ENCODE measurements around the gene ALDH8A1. TPM values are rescaled to one million over a fixed set of nuclear protein-coding genes. Genes with fewer than 3 reads are reported as not detected.

Gene ALDH8A1
- total RNA-seq, result 1 to 10 TPM; 3.9 to 5.2 TPM

GRCh38 chr6:134949927-134950326, at the start of gene ALDH8A1:
Gene ALDH8A1, minus strand, starts transcription at chr6:134950101. Its CDS starts 48 bp downstream, at chr6:134950053.
- H3K27me3 Mint-ChIP-seq, result peaks cover 0 to 18% of the 10 kb centered on the region in 2 donors
- no peak within 1 kb of the TSS for H3K4me3 Mint-ChIP-seq
- H3K4me1 Mint-ChIP-seq (ENCODE audit: low read depth in 2 of 2), result no peaks in the 10 kb centered on the region
- ATAC-seq (no peak), DNase-seq (ENCODE audit: low spot score) (no peak)
- no peaks in the 10 kb centered on the region for H3K36me3 Mint-ChIP-seq
- H3K9me3 Mint-ChIP-seq, result no peaks in the 10 kb centered on the region
- no peak within 1 kb of the TSS for H3K27ac Mint-ChIP-seq

- no peak overlapping the region for H3K4me3 Mint-ChIP-seq
- peaks cover 12% of the 10 kb centered on the region for H3K36me3 Mint-ChIP-seq
- H3K27ac Mint-ChIP-seq, result no peak overlapping the region
- ATAC-seq (no peak), DNase-seq (ENCODE audit: low spot score) (no peak)
- H3K9me3 Mint-ChIP-seq, result no peaks in the 10 kb centered on the region
- no peaks in the 10 kb centered on the region for H3K27me3 Mint-ChIP-seq
- H3K4me1 Mint-ChIP-seq (ENCODE audit: low read depth in 2 of 2), result peaks cover 4 to 14% of the 10 kb centered on the region in 2 donors
These were observed 49.2 kb upstream of the ALDH8A1 start for GRCh38 chr6:134999107-134999506.

- no peaks in the 10 kb centered on the region for H3K9me3 Mint-ChIP-seq
- peaks cover 12% of the 10 kb centered on the region for H3K36me3 Mint-ChIP-seq
These were observed 47.5 kb upstream of the ALDH8A1 start for GRCh38 chr6:134997133-134997995.

GRCh38 chr6:134995536-134995935, 45.6 kb upstream of the ALDH8A1 start:
- no peaks in the 10 kb centered on the region for H3K27me3 Mint-ChIP-seq
- peak overlapping the region in 1 of 2 donors; percentile 31 for H3K27ac Mint-ChIP-seq
- ATAC-seq (no peak), DNase-seq (ENCODE audit: low spot score) (no peak)
- no peaks in the 10 kb centered on the region for H3K9me3 Mint-ChIP-seq
- peaks cover 17% of the 10 kb centered on the region for H3K36me3 Mint-ChIP-seq
- H3K4me3 Mint-ChIP-seq, result no peak overlapping the region
- peaks cover 0 to 13% of the 10 kb centered on the region in 2 donors for H3K4me1 Mint-ChIP-seq (ENCODE audit: low read depth in 2 of 2)

More at GRCh38 chr6:134997133-134997995, 47.5 kb upstream of the ALDH8A1 start:
- ATAC-seq, result no peak
- H3K4me1 Mint-ChIP-seq (ENCODE audit: low read depth in 2 of 2), result peaks cover 0 to 9% of the 10 kb centered on the region in 2 donors
- H3K27me3 Mint-ChIP-seq, result no peaks in the 10 kb centered on the region
- DNase-seq (ENCODE audit: low spot score), result no peak
- H3K4me3 Mint-ChIP-seq, result no peak overlapping the region
- H3K27ac Mint-ChIP-seq, result peak overlapping the region; percentile 6 to 42

- H3K27ac Mint-ChIP-seq, result no peak overlapping the region
- DNase-seq (ENCODE audit: low spot score) (no peak), ATAC-seq (no peak)
- H3K27me3 Mint-ChIP-seq, result no peaks in the 10 kb centered on the region
- H3K36me3 Mint-ChIP-seq, result peaks cover 25% of the 10 kb centered on the region
- H3K4me1 Mint-ChIP-seq (ENCODE audit: low read depth in 2 of 2), result peaks cover 0 to 17% of the 10 kb centered on the region in 2 donors
- H3K9me3 Mint-ChIP-seq, result no peaks in the 10 kb centered on the region
- no peak overlapping the region for H3K4me3 Mint-ChIP-seq
These were observed 44.5 kb upstream of the ALDH8A1 start for GRCh38 chr6:134994431-134994830.

GRCh38 chr6:134992155-134992554, 42.3 kb upstream of the ALDH8A1 start:
- DNase-seq (ENCODE audit: low spot score), result no peak
- Mint-ChIP-seq H3K4me1 (ENCODE audit: low read depth in 2 of 2) (peaks cover 0 to 18% of the 10 kb centered on the region in 2 donors), H3K9me3 (no peaks in the 10 kb centered on the region), H3K27me3 (no peaks in the 10 kb centered on the region), H3K36me3 (peaks cover 32% of the 10 kb centered on the region), H3K27ac (no peak overlapping the region), H3K4me3 (no peak overlapping the region)
- no peak for ATAC-seq

- H3K36me3 Mint-ChIP-seq, result peaks cover 26% of the 10 kb centered on the region
These were observed 40.4 kb upstream of the ALDH8A1 start for GRCh38 chr6:134990262-134990661.

GRCh38 chr6:134984821-134985220, 34.9 kb upstream of the ALDH8A1 start:
- H3K4me3 Mint-ChIP-seq, result peak overlapping the region; percentile 6

More at GRCh38 chr6:134990262-134990661, 40.4 kb upstream of the ALDH8A1 start:
- Mint-ChIP-seq H3K4me3 (no peak overlapping the region), H3K9me3 (no peaks in the 10 kb centered on the region), H3K4me1 (ENCODE audit: low read depth in 2 of 2) (peaks cover 0 to 18% of the 10 kb centered on the region in 2 donors), H3K27me3 (no peaks in the 10 kb centered on the region), H3K27ac (no peak overlapping the region)
- DNase-seq (ENCODE audit: low spot score), result no peak
- no peak for ATAC-seq

GRCh38 chr6:134983823-134984222, 33.9 kb upstream of the ALDH8A1 start:
- Mint-ChIP-seq H3K27me3 (no peaks in the 10 kb centered on the region), H3K36me3 (peaks cover 40% of the 10 kb centered on the region), H3K27ac (peak overlapping the region in 1 of 2 donors; percentile 60), H3K4me3 (peak overlapping the region; percentile 48), H3K9me3 (no peaks in the 10 kb centered on the region), H3K4me1 (ENCODE audit: low read depth in 2 of 2) (peaks cover 22 to 42% of the 10 kb centered on the region in 2 donors)
- DNase-seq (ENCODE audit: low spot score) (no peak), ATAC-seq (no peak)

More at GRCh38 chr6:134984821-134985220, 34.9 kb upstream of the ALDH8A1 start:
- Mint-ChIP-seq H3K4me1 (ENCODE audit: low read depth in 2 of 2) (peaks cover 17 to 43% of the 10 kb centered on the region in 2 donors), H3K36me3 (peaks cover 41% of the 10 kb centered on the region), H3K27me3 (no peaks in the 10 kb centered on the region), H3K27ac (peak overlapping the region in 1 of 2 donors; percentile 6), H3K9me3 (no peaks in the 10 kb centered on the region)
- DNase-seq (ENCODE audit: low spot score) (no peak), ATAC-seq (no peak)

- H3K36me3 Mint-ChIP-seq, result peaks cover 40% of the 10 kb centered on the region
- H3K27me3 Mint-ChIP-seq, result no peaks in the 10 kb centered on the region
- ATAC-seq, result peak in 1 of 2 donors; percentile 10
- H3K27ac Mint-ChIP-seq, result peak overlapping the region in 1 of 2 donors; percentile 60
- peaks cover 24 to 43% of the 10 kb centered on the region in 2 donors for H3K4me1 Mint-ChIP-seq (ENCODE audit: low read depth in 2 of 2)
- no peak for DNase-seq (ENCODE audit: low spot score)
- H3K4me3 Mint-ChIP-seq, result peak overlapping the region; percentile 27
- H3K9me3 Mint-ChIP-seq, result no peaks in the 10 kb centered on the region
These were observed 32.3 kb upstream of the ALDH8A1 start for GRCh38 chr6:134982161-134982560.

- Mint-ChIP-seq H3K4me3 (peak overlapping the region; percentile 31), H3K27me3 (no peaks in the 10 kb centered on the region), H3K4me1 (ENCODE audit: low read depth in 2 of 2) (peaks cover 24 to 43% of the 10 kb centered on the region in 2 donors), H3K9me3 (no peaks in the 10 kb centered on the region), H3K36me3 (peaks cover 49% of the 10 kb centered on the region), H3K27ac (peak overlapping the region; percentile 47 to 60)
- DNase-seq (ENCODE audit: low spot score) (no peak), ATAC-seq (peak; percentile 61 to 73)
These were observed 30.9 kb upstream of the ALDH8A1 start for GRCh38 chr6:134980846-134981245.

GRCh38 chr6:134979142-134979541, 29.2 kb upstream of the ALDH8A1 start:
- H3K9me3 Mint-ChIP-seq, result no peaks in the 10 kb centered on the region
- H3K36me3 Mint-ChIP-seq, result peaks cover 58% of the 10 kb centered on the region
- ATAC-seq (peak; percentile 88 to 92), DNase-seq (ENCODE audit: low spot score) (peak; percentile 62)
- H3K27ac Mint-ChIP-seq, result peak overlapping the region; percentile 60 to 83
- H3K4me3 Mint-ChIP-seq, result peak overlapping the region; percentile 70
- no peaks in the 10 kb centered on the region for H3K27me3 Mint-ChIP-seq
- H3K4me1 Mint-ChIP-seq (ENCODE audit: low read depth in 2 of 2), result peaks cover 22 to 47% of the 10 kb centered on the region in 2 donors

- DNase-seq (ENCODE audit: low spot score) (no peak), ATAC-seq (no peak)
- H3K27me3 Mint-ChIP-seq, result no peaks in the 10 kb centered on the region
- H3K4me3 Mint-ChIP-seq, result no peak overlapping the region
- no peaks in the 10 kb centered on the region for H3K9me3 Mint-ChIP-seq
- peaks cover 58% of the 10 kb centered on the region for H3K36me3 Mint-ChIP-seq
- H3K4me1 Mint-ChIP-seq (ENCODE audit: low read depth in 2 of 2), result peaks cover 15 to 24% of the 10 kb centered on the region in 2 donors
- no peak overlapping the region for H3K27ac Mint-ChIP-seq
These were observed 24.5 kb upstream of the ALDH8A1 start for GRCh38 chr6:134974370-134974769.

GRCh38 chr6:134967711-134968110, 17.8 kb upstream of the ALDH8A1 start:
- Mint-ChIP-seq H3K4me3 (no peak overlapping the region), H3K4me1 (ENCODE audit: low read depth in 2 of 2) (peaks cover 0 to 2% of the 10 kb centered on the region in 2 donors), H3K27me3 (no peaks in the 10 kb centered on the region), H3K9me3 (no peaks in the 10 kb centered on the region), H3K27ac (no peak overlapping the region), H3K36me3 (peaks cover 29% of the 10 kb centered on the region)
- ATAC-seq (no peak), DNase-seq (ENCODE audit: low spot score) (no peak)
